Ectodermal cell (in vitro differentiated cells): ENCODE data around the gene VAPB.
"Not testable (repeated sequence)": the region's sequence is repeated elsewhere in the genome, so short reads cannot be mapped to it uniquely, and the experiment has no call there.

ENCODE experiments used
- H3K27ac ChIP-seq: 2 replicates; pipeline ENCODE4 v1.7.0; 2013; ENCODE audit warnings: mild to moderate bottlenecking, low read depth, low read length; ENCODE audit not compliant: insufficient read depth, poor library complexity, severe bottlenecking
- H3K27me3 ChIP-seq: 2 replicates; pipeline ENCODE4 v1.7.0; 2013; ENCODE audit warnings: mild to moderate bottlenecking, low read length; ENCODE audit not compliant: insufficient read depth, control insufficient read depth, poor library complexity, severe bottlenecking
- H3K36me3 ChIP-seq: one replicate; pipeline ENCODE4 v1.7.0; 2013; ENCODE audit warnings: low read length; ENCODE audit not compliant: control insufficient read depth, insufficient read depth
- H3K4me1 ChIP-seq: one replicate; pipeline ENCODE4 v1.7.0; 2013; ENCODE audit warnings: low read length; ENCODE audit not compliant: control insufficient read depth, insufficient read depth
- H3K4me3 ChIP-seq: 2 replicates; pipeline ENCODE4 v1.7.0; 2013; ENCODE audit warnings: low read depth, low read length, control low read depth; ENCODE audit not compliant: insufficient read depth
- H3K9me3 ChIP-seq: 2 replicates; pipeline ENCODE4 v1.7.0; 2013; ENCODE audit warnings: mild to moderate bottlenecking, low read length, moderate library complexity; ENCODE audit not compliant: control insufficient read depth
- WGBS, 2 experiments: methylation state at CpG; one replicate each; pipeline ENCODE4 v1.1.7; 2013; ENCODE audit warnings: missing lambda C conversion rate in 2 of 2; 5-methylcytosine and 5-hydroxymethylcytosine counted together

The VAPB gene

DNA sequence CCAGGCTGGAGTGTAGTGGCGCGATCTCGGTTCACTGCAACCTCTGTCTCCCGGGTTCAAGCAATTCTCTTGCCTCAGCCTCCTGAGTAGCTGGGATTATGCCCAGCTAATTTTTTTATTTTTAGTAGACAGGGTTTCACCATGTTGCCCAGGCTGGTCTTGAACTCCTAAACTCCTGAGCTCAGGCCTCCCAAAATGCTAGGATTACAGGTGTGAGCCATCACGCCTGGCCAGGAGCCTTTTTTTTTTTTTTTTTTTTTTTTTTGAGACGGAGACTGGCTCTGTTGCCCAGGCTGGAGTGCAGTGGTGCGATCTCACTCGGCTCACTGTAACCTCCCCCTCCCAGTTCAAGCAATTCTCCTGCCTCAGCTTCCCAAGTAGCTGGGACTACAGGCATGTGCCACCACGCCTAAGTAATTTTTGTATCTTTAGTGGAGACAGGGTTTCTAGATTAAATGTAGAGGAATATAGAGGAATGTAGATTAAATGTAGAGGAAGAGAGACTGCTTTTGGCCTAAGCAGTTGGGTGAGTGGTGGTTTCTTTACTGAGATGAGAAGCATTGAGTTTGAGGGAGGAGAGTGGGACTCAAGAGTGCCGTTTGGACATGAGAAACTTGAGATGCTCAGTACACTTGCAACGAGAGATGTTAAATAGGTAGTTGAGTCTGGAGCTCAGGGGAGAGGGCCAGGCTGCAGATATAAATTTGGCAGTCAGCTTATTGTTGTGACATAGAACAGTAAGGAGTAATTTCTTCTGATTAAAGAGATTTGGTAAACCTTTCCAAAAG, 16.7 kb downstream of the VAPB start:
- WGBS, 2 experiments, result 84 to 85% methylated on average over 11 of the region's 11 CpGs
- peaks cover 1% of the 10 kb centered on the region for H3K36me3 ChIP-seq
- no peaks in the 10 kb centered on the region for H3K9me3 ChIP-seq
- peaks cover 12% of the 10 kb centered on the region for H3K4me1 ChIP-seq
- H3K4me3 ChIP-seq, result no peak overlapping the region
- H3K27ac ChIP-seq, result no peak overlapping the region
- no peaks in the 10 kb centered on the region for H3K27me3 ChIP-seq

GRCh38 chr20:58406422-58407001, 17.5 kb downstream of the VAPB start:
- Histone ChIP-seq H3K4me3 (no peak overlapping the region), H3K4me1 (peaks cover 7% of the 10 kb centered on the region), H3K27me3 (no peaks in the 10 kb centered on the region), H3K9me3 (no peaks in the 10 kb centered on the region), H3K27ac (no peak overlapping the region), H3K36me3 (peaks cover 4% of the 10 kb centered on the region)
- WGBS, 2 experiments, result 91 to 92% methylated on average over 3 to 4 of the region's 4 CpGs

- Histone ChIP-seq H3K4me3 (no peak overlapping the region), H3K27ac (no peak overlapping the region), H3K4me1 (peaks cover 5% of the 10 kb centered on the region), H3K36me3 (peaks cover 4% of the 10 kb centered on the region), H3K27me3 (no peaks in the 10 kb centered on the region), H3K9me3 (no peaks in the 10 kb centered on the region)
- 96 to 100% methylated on average over 3 to 4 of the region's 4 CpGs for WGBS, 2 experiments
These were observed 18.3 kb downstream of the VAPB start for GRCh38 chr20:58407201-58407873.

GRCh38 chr20:58407966-58408557, 19.0 kb downstream of the VAPB start:
- Histone ChIP-seq H3K9me3 (no peaks in the 10 kb centered on the region), H3K27ac (no peak overlapping the region), H3K36me3 (peaks cover 4% of the 10 kb centered on the region), H3K27me3 (no peaks in the 10 kb centered on the region), H3K4me3 (no peak overlapping the region), H3K4me1 (peaks cover 5% of the 10 kb centered on the region)
- WGBS, 2 experiments, result 100% methylated on average over 2 of the region's 2 CpGs; no CpG with 5 or more reads in 1 of the 2 experiments

DNA sequence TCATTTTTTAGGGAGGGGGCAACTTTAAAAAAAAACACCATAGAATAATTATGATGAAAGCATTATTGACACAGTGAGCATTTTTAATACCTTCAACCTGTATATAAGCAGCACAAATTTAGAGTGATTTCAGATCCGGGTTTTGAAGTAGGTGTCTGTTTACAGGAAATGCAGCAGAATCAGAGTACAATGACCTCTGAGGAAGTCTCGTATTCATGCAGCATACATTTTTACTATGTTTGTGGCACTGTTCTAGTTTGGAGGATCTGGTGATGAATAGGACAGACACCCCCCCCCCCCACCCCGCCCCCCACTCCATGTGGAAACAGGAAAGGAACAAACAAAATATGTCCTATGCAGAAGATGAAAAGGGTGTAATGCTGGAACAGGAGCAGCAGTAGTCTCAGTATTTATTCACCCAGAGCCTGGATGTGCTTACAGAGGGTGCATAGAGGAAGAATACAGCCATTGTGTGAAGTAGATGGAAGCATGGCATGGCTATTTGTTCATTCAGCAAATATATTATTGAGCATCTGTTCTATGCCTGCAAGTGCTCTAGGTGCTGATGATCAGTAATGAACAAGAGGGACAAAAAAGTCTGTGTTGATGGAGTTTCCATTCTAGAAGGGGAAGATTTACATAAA, 19.7 kb downstream of the VAPB start:
- Histone ChIP-seq H3K27me3 (no peaks in the 10 kb centered on the region), H3K36me3 (peaks cover 4% of the 10 kb centered on the region), H3K4me3 (no peak overlapping the region), H3K27ac (no peak overlapping the region), H3K9me3 (no peaks in the 10 kb centered on the region), H3K4me1 (peaks cover 5% of the 10 kb centered on the region)
- WGBS, 2 experiments, result 78 to 80% methylated on average over 2 to 3 of the region's 3 CpGs

DNA sequence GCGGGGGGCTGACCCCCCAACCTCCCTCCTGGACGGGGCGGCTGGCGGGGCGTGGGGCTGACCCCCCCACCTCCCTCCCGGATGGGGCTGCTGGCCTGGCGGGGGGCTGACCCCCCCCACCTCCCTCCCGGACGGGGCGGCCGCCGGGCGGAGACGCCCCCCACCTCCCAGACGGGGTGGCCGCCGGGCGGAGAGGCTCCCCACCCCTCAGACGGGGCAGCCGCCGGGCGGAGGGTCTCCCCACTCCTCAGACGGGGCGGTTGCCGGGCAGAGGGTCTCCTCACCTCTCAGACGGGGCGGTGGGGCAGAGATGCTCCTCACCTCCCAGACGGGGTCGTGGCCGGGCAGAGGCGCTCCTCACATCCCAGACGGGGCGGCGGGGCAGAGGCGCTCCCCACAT, 25.2 kb downstream of the VAPB start:
- H3K9me3 ChIP-seq, H3K36me3 ChIP-seq: not testable (repeated sequence)
- WGBS, 2 experiments, result 91 to 95% methylated on average over 23 to 31 of the region's 35 CpGs

DNA sequence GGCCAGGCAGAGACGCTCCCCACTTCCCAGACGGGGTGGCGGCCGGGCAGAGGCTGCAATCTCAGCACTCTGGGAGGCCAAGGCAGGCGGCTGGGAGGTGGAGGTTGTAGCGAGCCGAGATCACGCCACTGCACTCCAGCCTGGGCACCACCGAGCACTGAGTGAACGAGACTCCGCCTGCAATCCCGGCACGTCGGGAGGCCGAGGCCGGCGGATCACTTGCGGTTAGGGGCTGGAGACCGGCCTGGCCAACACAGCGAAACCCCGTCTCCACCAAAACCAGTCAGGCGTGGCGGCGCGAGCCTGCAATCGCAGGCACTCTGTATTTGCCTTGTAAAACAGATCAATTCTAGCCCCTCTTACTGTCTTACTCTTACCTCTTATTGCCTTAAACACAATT, 25.8 kb downstream of the VAPB start:
- H3K27me3 ChIP-seq, H3K27ac ChIP-seq, H3K4me1 ChIP-seq, H3K4me3 ChIP-seq, H3K9me3 ChIP-seq: not testable (repeated sequence)
- 95% methylated on average over 26 of the region's 26 CpGs for WGBS, 2 experiments
- H3K36me3 ChIP-seq, result peaks cover 11% of the 10 kb centered on the region

More for the DNA sequence above, 25.2 kb downstream of the VAPB start:
- not testable (repeated sequence) for H3K4me3 ChIP-seq, H3K4me1 ChIP-seq, H3K27ac ChIP-seq, H3K27me3 ChIP-seq

- no peaks in the 10 kb centered on the region for H3K9me3 ChIP-seq
- no peaks in the 10 kb centered on the region for H3K27me3 ChIP-seq
- 92 to 100% methylated on average over 1 of the region's 1 CpG for WGBS, 2 experiments
- H3K4me3 ChIP-seq, result no peak overlapping the region
- H3K27ac ChIP-seq, result no peak overlapping the region
- H3K4me1 ChIP-seq, result no peaks in the 10 kb centered on the region
- H3K36me3 ChIP-seq, result peaks cover 7% of the 10 kb centered on the region
These were observed 27.0 kb downstream of the VAPB start for GRCh38 chr20:58416057-58416456.

- Histone ChIP-seq H3K27me3 (no peaks in the 10 kb centered on the region), H3K4me1 (no peaks in the 10 kb centered on the region), H3K27ac (no peak overlapping the region), H3K9me3 (no peaks in the 10 kb centered on the region), H3K36me3 (peaks cover 7% of the 10 kb centered on the region), H3K4me3 (no peak overlapping the region)
- 97 to 100% methylated on average over 2 of the region's 2 CpGs for WGBS, 2 experiments
These were observed 27.8 kb downstream of the VAPB start for GRCh38 chr20:58416835-58417234.

DNA sequence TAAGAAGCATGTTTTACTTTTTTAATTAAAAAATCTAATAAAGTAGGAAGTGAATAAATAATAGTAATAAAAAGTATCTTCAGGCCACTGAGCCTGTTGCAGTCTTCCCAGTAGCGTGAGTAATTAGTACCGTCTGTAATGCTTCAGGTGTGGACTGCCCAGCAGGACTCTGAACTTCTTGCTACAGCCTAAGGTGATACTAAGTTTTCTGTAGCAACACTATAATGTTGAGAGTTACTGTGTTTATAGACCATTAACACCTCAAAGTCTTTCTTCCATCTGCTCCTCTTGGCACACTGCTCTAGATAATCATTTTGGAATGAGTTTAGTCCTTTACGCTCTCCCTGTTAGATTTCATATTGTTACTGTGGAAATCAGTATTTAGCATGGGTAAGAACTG, 28.4 kb downstream of the VAPB start:
- H3K4me3 ChIP-seq, result no peak overlapping the region
- H3K27ac ChIP-seq, result no peak overlapping the region
- peaks cover 7% of the 10 kb centered on the region for H3K36me3 ChIP-seq
- H3K27me3 ChIP-seq, result no peaks in the 10 kb centered on the region
- no peaks in the 10 kb centered on the region for H3K9me3 ChIP-seq
- 95 to 96% methylated on average over 3 of the region's 3 CpGs for WGBS, 2 experiments
- H3K4me1 ChIP-seq, result peaks cover under 1% of the 10 kb centered on the region
